GM12875 (cell line): Measurements from ENCODE around the gene KRTAP16-1.

Source experiments
- H3K4me3 ChIP-seq: one replicate; pipeline ENCODE4 v1.5.1; 2011; ENCODE audit warnings: low read depth, low read length, control low read depth
- CTCF ChIP-seq: IDR thresholded peaks from 2 replicates; pipeline ENCODE4 v1.5.1; 2011; ENCODE audit warnings: low read depth, mild to moderate bottlenecking, control low read depth, inconsistent platforms, low read length, moderate library complexity, borderline replicate concordance; ENCODE audit not compliant: insufficient read depth

The KRTAP16-1 gene

GRCh38 chr17:41329279-41329948, 20.3 kb upstream of the KRTAP16-1 start:
- peak; percentile 65; the same call in 1 of the 2 replicates for TF ChIP-seq CTCF
- no peak overlapping the region for H3K4me3 ChIP-seq

- TF ChIP-seq CTCF = no peak
- H3K4me3 ChIP-seq = no peak overlapping the region
Measured at GRCh38 chr17:41328207-41328606, 19.1 kb upstream of the KRTAP16-1 start.

GRCh38 chr17:41327411-41328120, 18.5 kb upstream of the KRTAP16-1 start:
- no peak overlapping the region for H3K4me3 ChIP-seq
- TF ChIP-seq CTCF = no peak

- TF ChIP-seq CTCF = no peak
Measured at GRCh38 chr17:41326173-41327145, 17.4 kb upstream of the KRTAP16-1 start.

GRCh38 chr17:41325611-41326010, 16.5 kb upstream of the KRTAP16-1 start:
- no peak for TF ChIP-seq CTCF

More at GRCh38 chr17:41326173-41327145, 17.4 kb upstream of the KRTAP16-1 start:
- H3K4me3 ChIP-seq = no peak overlapping the region

GRCh38 chr17:41325126-41325525, 16.0 kb upstream of the KRTAP16-1 start:
- H3K4me3 ChIP-seq = no peak overlapping the region
- TF ChIP-seq CTCF = no peak

More at GRCh38 chr17:41325611-41326010, 16.5 kb upstream of the KRTAP16-1 start:
- H3K4me3 ChIP-seq = no peak overlapping the region
